ENCODE measurements around the gene LRRC49.

The LRRC49 gene

GRCh38 chr15:71003319-71003718, 110.7 kb downstream of the LRRC49 start:
- no peak for TF ChIP-seq CTCF (IDR thresholded peaks at IDR 0.05)

- TF ChIP-seq CTCF (IDR thresholded peaks at IDR 0.05), result no peak
Observed at GRCh38 chr15:71005895-71006294, 113.3 kb downstream of the LRRC49 start.

- no peak for TF ChIP-seq CTCF (IDR thresholded peaks at IDR 0.05)
Observed at GRCh38 chr15:71008250-71008870, 115.7 kb downstream of the LRRC49 start.

- no peak for TF ChIP-seq CTCF (IDR thresholded peaks at IDR 0.05)
Observed at GRCh38 chr15:71010472-71010871, 117.8 kb downstream of the LRRC49 start.

- TF ChIP-seq CTCF (IDR thresholded peaks at IDR 0.05), result no peak
Observed at GRCh38 chr15:71010997-71011396, 118.4 kb downstream of the LRRC49 start.

- TF ChIP-seq CTCF (IDR thresholded peaks at IDR 0.05), result peak; percentile 96
Observed at GRCh38 chr15:71011503-71012155, 119.0 kb downstream of the LRRC49 start.

GRCh38 chr15:71013446-71013845, 120.8 kb downstream of the LRRC49 start:
- TF ChIP-seq CTCF (IDR thresholded peaks at IDR 0.05), result no peak

All from LNCAP (cell line).